Measurements from ENCODE around the gene EVA1C.
"Not testable (repeated sequence)": the region's sequence is repeated elsewhere in the genome, so short reads cannot be mapped to it uniquely, and the experiment has no call there.

Gene EVA1C

GRCh38 chr21:32412162-32413014, at the start of gene EVA1C:
Gene EVA1C, plus strand, starts transcription at chr21:32412706. Its CDS starts 148 bp downstream, at chr21:32412854.
- DNase-seq = peak; percentile 88

- DNase-seq = no peak
Measured at GRCh38 chr21:32364387-32364786, 48.1 kb upstream of the EVA1C start.

GRCh38 chr21:32364796-32365195, 47.7 kb upstream of the EVA1C start:
- DNase-seq = no peak

- no peak for DNase-seq
Measured at GRCh38 chr21:32366191-32366590, 46.3 kb upstream of the EVA1C start.

- DNase-seq = no peak
Measured at GRCh38 chr21:32367158-32367557, 45.3 kb upstream of the EVA1C start.

- DNase-seq = no peak
Measured at GRCh38 chr21:32368386-32368785, 44.1 kb upstream of the EVA1C start.

GRCh38 chr21:32368961-32369360, 43.5 kb upstream of the EVA1C start:
- not testable (repeated sequence) for DNase-seq

GRCh38 chr21:32370998-32371766, 41.3 kb upstream of the EVA1C start:
- DNase-seq = no peak

GRCh38 chr21:32371913-32372314, 40.6 kb upstream of the EVA1C start:
- DNase-seq = no peak

- DNase-seq = no peak
Measured at GRCh38 chr21:32372755-32373154, 39.8 kb upstream of the EVA1C start.

- no peak for DNase-seq
Measured at GRCh38 chr21:32377506-32377905, 35.0 kb upstream of the EVA1C start.

- no peak for DNase-seq
Measured at GRCh38 chr21:32377991-32378390, 34.5 kb upstream of the EVA1C start.

- DNase-seq = no peak
Measured at GRCh38 chr21:32378956-32379355, 33.5 kb upstream of the EVA1C start.

GRCh38 chr21:32380940-32381339, 31.6 kb upstream of the EVA1C start:
- no peak for DNase-seq

- no peak for DNase-seq
Measured at GRCh38 chr21:32381571-32381970, 30.9 kb upstream of the EVA1C start.

GRCh38 chr21:32382108-32382644, 30.3 kb upstream of the EVA1C start:
- no peak for DNase-seq

GRCh38 chr21:32383812-32384211, 28.7 kb upstream of the EVA1C start:
- no peak for DNase-seq

GRCh38 chr21:32386195-32386870, 26.2 kb upstream of the EVA1C start:
- DNase-seq = no peak

GRCh38 chr21:32387151-32387550, 25.4 kb upstream of the EVA1C start:
- no peak for DNase-seq

GRCh38 chr21:32388306-32388705, 24.2 kb upstream of the EVA1C start:
- DNase-seq = no peak

GRCh38 chr21:32389337-32390015, 23.0 kb upstream of the EVA1C start:
- peak; percentile 30 for DNase-seq

- DNase-seq = not testable (repeated sequence)
Measured at GRCh38 chr21:32390537-32391224, 21.8 kb upstream of the EVA1C start.
